HepG2 (cell line): ENCODE results near the gene SAMD14. TPM values are rescaled to one million over a fixed set of nuclear protein-coding genes. Genes with fewer than 3 reads are reported as not detected.

Source experiments
- ATAC-seq: fragments of 200-7000 bp; cut with Tn5 transposase; 3 replicates; pipeline ENCODE4 v1.9.1; 2020; ENCODE audit warnings: mild to moderate bottlenecking, moderate library complexity
- BruUV-seq: library from RNA; stranded (reverse); fragments of 400-500 nt; replicated peaks from 2 replicates; lab custom pipeline; 2021; lab: Mats Ljungman, UMichigan
- CTCF ChIA-PET: fragments of 300-600 bp; formaldehyde crosslinking; extraction: SDS; loops from one replicate; lab custom pipeline; 2021; ENCODE audit warnings: low total read pairs, inconsistent platforms, low intra/inter-chr PET ratio; lab: Yijun Ruan, JAX
- POLR2A ChIA-PET: fragments of 350-600 bp; sonication (Branson Sonifier 250); formaldehyde crosslinking; loops from one replicate; lab custom pipeline; 2020; ENCODE audit warnings: antibody characterized with exemption, inconsistent platforms; lab: Yijun Ruan, JAX
- DNase-seq: peaks from one replicate; pipeline ENCODE4 v3.0.0-alpha.2; 2015; ENCODE audit warnings: low spot score
- FAIRE-seq: peaks from 3 replicates; lab custom pipeline; 2011; peaks lifted over from hg19 to GRCh38; lab: Jason Lieb, UNC
- H2AFZ ChIP-seq: one replicate; pipeline ENCODE4 v1.6.1; 2011; ENCODE audit warnings: low read length, inconsistent platforms
- H3K27ac ChIP-seq: fragments of 300-600 bp; 3 replicates; pipeline ENCODE4 v1.8.0; 2011; ENCODE audit warnings: mixed run types, mild to moderate bottlenecking, mixed read lengths, low read length, inconsistent platforms; ENCODE audit not compliant: insufficient read depth; ENCODE audit errors: extremely low read length
- H3K27me3 ChIP-seq, 2 experiments: fragments of 200-600 bp in 1 of 2; 2 replicates in 1 of 2; 3 replicates in 1 of 2; pipeline versions ENCODE4 v1.6.0 to v1.8.0; 2011; ENCODE audit warnings: low read length in 2 of 2, mild to moderate bottlenecking in 2 of 2, moderate library complexity in 2 of 2, inconsistent platforms in 1 of 2; ENCODE audit not compliant: insufficient read depth in 2 of 2, control insufficient read depth in 1 of 2
- H3K36me3 ChIP-seq, 2 experiments: fragments of 200-600 bp in 1 of 2; replicated peaks in 1 of 2; 2 replicates in 1 of 2; 3 replicates in 1 of 2; pipeline versions ENCODE4 v1.5.1 to v1.8.0; 2011; ENCODE audit warnings: low read length in 2 of 2, inconsistent platforms in 1 of 2; ENCODE audit not compliant: insufficient read depth in 2 of 2, control insufficient read depth in 1 of 2
- H3K4me1 ChIP-seq: 2 replicates; pipeline ENCODE4 v1.5.1; 2012; ENCODE audit warnings: low read length, inconsistent platforms; ENCODE audit not compliant: insufficient read depth
- H3K4me2 ChIP-seq: 2 replicates; pipeline ENCODE4 v1.6.0; 2011; ENCODE audit warnings: low read depth, low read length, inconsistent platforms
- H3K4me3 ChIP-seq, 3 experiments: fragments of 200-600 bp in 1 of 3; sonication (generic), shearing (Covaris generic) in 1 of 3; replicated peaks in 1 of 3; 2 replicates each; pipeline ENCODE4 v1.5.1; 2011 to 2016; ENCODE audit warnings: low read length in 3 of 3, inconsistent platforms in 2 of 3, low read depth in 2 of 3, mild to moderate bottlenecking in 2 of 3, control low read depth in 1 of 3, mixed read lengths in 1 of 3; ENCODE audit not compliant: insufficient read depth in 1 of 3
- H3K79me2 ChIP-seq: one replicate; pipeline ENCODE4 v1.6.1; 2011; ENCODE audit warnings: low read length, inconsistent platforms; ENCODE audit not compliant: insufficient read depth
- H3K9ac ChIP-seq: 2 replicates; pipeline ENCODE4 v1.6.0; 2011; ENCODE audit warnings: mild to moderate bottlenecking, low read depth, low read length, inconsistent platforms; ENCODE audit not compliant: insufficient read depth
- H3K9me3 ChIP-seq: 2 replicates; pipeline ENCODE4 v1.5.1; 2012; ENCODE audit warnings: mild to moderate bottlenecking, low read length
- H4K20me1 ChIP-seq: 2 replicates; pipeline ENCODE4 v1.6.0; 2011; ENCODE audit warnings: inconsistent platforms, mild to moderate bottlenecking, low read length, moderate library complexity; ENCODE audit not compliant: insufficient read depth
- DMTF1 ChIP-seq: sonication (generic); formaldehyde crosslinking; IDR thresholded peaks from 2 replicates; pipeline ENCODE4 v1.4.0; 2020; ENCODE audit warnings: mild to moderate bottlenecking, missing genetic modification reagents
- ELF4 ChIP-seq: sonication (generic); formaldehyde crosslinking; IDR thresholded peaks from 2 replicates; pipeline ENCODE4 v1.5.0; 2020; ENCODE audit warnings: missing genetic modification reagents, mild to moderate bottlenecking, moderate library complexity, borderline replicate concordance
- HOXA7 ChIP-seq: sonication (generic); formaldehyde crosslinking; IDR thresholded peaks from 2 replicates; pipeline ENCODE4 v1.8.1; 2022; ENCODE audit warnings: mild to moderate bottlenecking, missing genetic modification reagents, moderate library complexity
- KMT2B ChIP-seq: IDR thresholded peaks from 2 replicates; pipeline ENCODE4 v1.6.1; 2016; ENCODE audit warnings: missing genetic modification reagents, missing compliant biosample characterization
- NFE2L2 ChIP-seq: fragments of 150-350 bp; IDR thresholded peaks from 2 replicates; pipeline ENCODE4 v1.6.1; 2014; ENCODE audit warnings: low read length
- NPAS2 ChIP-seq: sonication (generic); formaldehyde crosslinking; IDR thresholded peaks from 2 replicates; pipeline ENCODE4 v1.8.0; 2022; ENCODE audit warnings: mild to moderate bottlenecking, missing genetic modification reagents, borderline replicate concordance
- ONECUT2 ChIP-seq: sonication (generic); formaldehyde crosslinking; IDR thresholded peaks from 2 replicates; pipeline ENCODE4 v1.4.0; 2020; ENCODE audit warnings: missing genetic modification reagents
- REXO4 ChIP-seq: sonication (generic); formaldehyde crosslinking; IDR thresholded peaks from 2 replicates; pipeline ENCODE4 v1.8.0; 2022; ENCODE audit warnings: missing genetic modification reagents, mild to moderate bottlenecking, borderline replicate concordance
- TEAD2 ChIP-seq: sonication (generic); formaldehyde crosslinking; IDR thresholded peaks from 2 replicates; pipeline ENCODE4 v1.9.0; 2021; ENCODE audit warnings: missing genetic modification reagents
- TP53 ChIP-seq: sonication (generic); formaldehyde crosslinking; conservative IDR thresholded peaks from 2 replicates; pipeline ENCODE4 v1.4.0; 2020; ENCODE audit warnings: missing genetic modification reagents
- YEATS4 ChIP-seq: sonication (generic); formaldehyde crosslinking; IDR thresholded peaks from 2 replicates; pipeline ENCODE4 v1.4.0; 2020; ENCODE audit warnings: missing genetic modification reagents, borderline replicate concordance
- ZBTB21 ChIP-seq: sonication (generic); formaldehyde crosslinking; IDR thresholded peaks from 2 replicates; pipeline ENCODE4 v1.4.0; 2020; ENCODE audit warnings: missing genetic modification reagents
- ZNF253 ChIP-seq: sonication (generic); formaldehyde crosslinking; IDR thresholded peaks from 2 replicates; pipeline ENCODE4 v1.8.0; 2022; ENCODE audit warnings: mild to moderate bottlenecking, missing genetic modification reagents, borderline replicate concordance
- ZNF256 ChIP-seq: sonication (generic); formaldehyde crosslinking; conservative IDR thresholded peaks from 2 replicates; pipeline ENCODE4 v1.4.0; 2020; ENCODE audit warnings: missing genetic modification reagents
- ZNF281 ChIP-seq: sonication (generic); formaldehyde crosslinking; IDR thresholded peaks from 2 replicates; pipeline ENCODE4 v1.4.0; 2020; ENCODE audit warnings: missing genetic modification reagents, borderline replicate concordance
- ZNF282 ChIP-seq: fragments of 450-650 bp; IDR thresholded peaks from 2 replicates; pipeline ENCODE4 v1.6.1; 2018; ENCODE audit not compliant: partially characterized antibody
- ZNF564 ChIP-seq: sonication (generic); formaldehyde crosslinking; IDR thresholded peaks from 2 replicates; pipeline ENCODE4 v1.8.1; 2023; ENCODE audit warnings: mild to moderate bottlenecking, missing genetic modification reagents
- ZNF652 ChIP-seq: IDR thresholded peaks from 2 replicates; pipeline ENCODE4 v1.6.1; 2016; ENCODE audit warnings: low read depth, borderline replicate concordance
- ZNF777 ChIP-seq: sonication (generic); formaldehyde crosslinking; IDR thresholded peaks from 2 replicates; pipeline ENCODE4 v1.4.0; 2020; ENCODE audit warnings: missing genetic modification reagents
- WGBS: methylation state at CpG from one replicate; pipeline ENCODE4 v1.1.6; 2017; ENCODE audit warnings: low lambda C conversion rate; 5-methylcytosine and 5-hydroxymethylcytosine counted together
- in situ Hi-C: cut with HindIII; loops from 2 replicates; pipeline ENCODE4 v1.10.0; 2017; ENCODE audit warnings: low pct_unique_long_range_greater_than_20kb; ENCODE audit not compliant: extremely low pct_ligation_motif_present
- intact Hi-C: fragments of 100-400 bp; cut with micrococcal nuclease; formaldehyde crosslinking; loops from one replicate; pipeline ENCODE4 v1.10.0; 2022; ENCODE audit not compliant: unreplicated experiment
- polyA plus RNA-seq, 8 experiments: library from polyadenylated mRNA; depleted of rRNA in 3 of 8; stranded (reverse) in 7 of 8; unstranded in 1 of 8; fragments of >200 nt; fragmentation: Illumina TruSeq in 4 of 8; extraction: Trizol in 4 of 8; gene quantifications; 2 replicates each; pipeline versions ENCODE4 v1.2.1 to v1.2.3, GENCODE V29; 2011 to 2016; ENCODE audit warnings: low read depth in 4 of 8, missing spikeins in 1 of 8, mixed read lengths in 1 of 8; ENCODE audit not compliant: insufficient read depth in 1 of 8
- total RNA-seq, 5 experiments: library from RNA; depleted of rRNA; stranded (reverse); fragments of >200 nt; fragmentation: Illumina TruSeq; extraction: Trizol; gene quantifications; 2 replicates each; pipeline ENCODE4 v1.2.3, GENCODE V29; 2016; ENCODE audit warnings: low read depth in 1 of 5

The SAMD14 gene
- total and polyA plus RNA-seq, 2 of the 13 experiments (the other 11 are each of a cell fraction or from before 2014, with no cell fraction given) = 0.07 to 0.22 TPM

- Histone ChIP-seq H3K9ac (peak overlapping the region; percentile 80), H3K4me1 (peaks cover 27% of the 10 kb centered on the region), H3K4me2 (peak overlapping the region; percentile 100), H3K79me2 (peaks cover 6% of the 10 kb centered on the region), H3K4me3 (peak overlapping the region; percentile 84 to 88 (median 87)), H4K20me1 (no peaks in the 10 kb centered on the region), H3K27me3 (peaks cover 3 to 17% of the 10 kb centered on the region in 2 experiments; a peak in 4 of 5 replicates), H3K27ac (peak overlapping the region; percentile 67), H3K9me3 (no peaks in the 10 kb centered on the region), H2AFZ (no peak overlapping the region), H3K36me3 (peaks cover 0 to 4% of the 10 kb centered on the region in 2 experiments; a peak in 1 of 5 replicates)
- FAIRE-seq (no peak), ATAC-seq (peak; percentile 9; the same call in 2 of the 3 replicates), DNase-seq (no peak)
- no TSS peak for BruUV-seq
- WGBS = 2% methylated on average over 12 of the region's 12 CpGs
- ChIA-PET POLR2A (interaction anchor here (0.6 to 1.1 kb wide), 2 partner anchors 16 to 52 kb away, joined by 3 read pairs; no protein-coding TSS in a partner anchor), CTCF (interaction anchor here (2.1 kb wide), 1 partner anchor 16 kb away, joined by 6 read pairs; no protein-coding TSS in a partner anchor)
- in situ Hi-C loops (no loop called here), intact Hi-C loops (loop anchor here (2.0 kb wide), 2 partner anchors 15 to 37 kb away; no protein-coding TSS in a partner anchor)
- TF ChIP-seq TP53 (CRISPR knock-in tag) (0 out of 2 replicates have a peak, but pooled peaks have one; percentile 8), NFE2L2 (no peak), ELF4 (CRISPR knock-in tag) (peak; percentile 18; the same call in 1 of the 2 replicates), ONECUT2 (CRISPR knock-in tag) (no peak), ZNF777 (no peak), ZNF282 (no peak), HOXA7 (CRISPR knock-in tag) (peak; percentile 15; the same call in 1 of the 2 replicates), ZBTB21 (CRISPR knock-in tag) (no peak), NPAS2 (CRISPR knock-in tag) (0 out of 2 replicates have a peak, but pooled peaks have one; percentile 22), REXO4 (CRISPR knock-in tag) (0 out of 2 replicates have a peak, but pooled peaks have one; percentile 29), ZNF253 (CRISPR knock-in tag) (0 out of 2 replicates have a peak, but pooled peaks have one; percentile 7), ZNF564 (CRISPR knock-in tag) (no peak), KMT2B (0 out of 2 replicates have a peak, but pooled peaks have one; percentile 6), ZNF256 (CRISPR knock-in tag) (0 out of 2 replicates have a peak, but pooled peaks have one; percentile 43), ZNF652 (peak; percentile 96), YEATS4 (CRISPR knock-in tag) (peak; percentile 1; the same call in 1 of the 2 replicates), DMTF1 (CRISPR knock-in tag) (0 out of 2 replicates have a peak, but pooled peaks have one; percentile 16), ZNF281 (CRISPR knock-in tag) (peak; percentile 30; the same call in 1 of the 2 replicates), TEAD2 (CRISPR knock-in tag) (0 out of 2 replicates have a peak, but pooled peaks have one; percentile 15)
Observed at GRCh38 chr17:50095626-50096037, 34.3 kb downstream of the SAMD14 start.
